ENCODE measurements around the gene DES. TPM values are rescaled to one million over a fixed set of nuclear protein-coding genes. Genes with fewer than 3 reads are reported as not detected.

Gene DES
- total and polyA plus RNA-seq, 2 of the 4 experiments (the other 2 are of a cell fraction) = 4.3 to 4.9 TPM

DNA sequence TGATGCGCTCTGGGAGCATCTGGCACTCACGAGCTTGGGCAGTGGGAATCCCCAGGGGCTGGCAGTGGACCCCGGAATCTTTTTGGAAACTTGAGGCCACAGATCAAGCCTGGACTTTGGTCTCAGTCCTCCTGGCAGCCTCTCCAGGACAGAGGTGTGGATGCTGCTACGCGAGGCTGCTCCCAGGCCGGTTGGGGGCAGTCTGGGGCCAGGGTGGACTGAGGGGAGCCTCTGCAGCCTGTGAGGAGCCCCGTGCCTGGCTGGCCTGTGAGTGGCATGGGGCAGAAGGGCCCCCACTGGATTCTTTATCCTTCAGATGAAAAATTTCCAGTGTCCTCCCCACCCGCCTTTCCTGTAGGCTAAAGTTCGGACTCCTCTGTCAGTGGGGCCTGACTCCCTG lies 12.7 kb upstream of the DES start:
- Histone ChIP-seq H3K56ac (ENCODE audit: extremely low read depth, insufficient read depth, low read length) (no peak overlapping the region), H3K9ac (ENCODE audit: low read depth, low read length) (no peak overlapping the region), H3K23ac (ENCODE audit: low read depth, low read length) (no peak overlapping the region), H3K18ac (ENCODE audit: low read depth, low read length) (no peak overlapping the region; the same call in 1 of the 2 replicates), H3K27ac (ENCODE audit: insufficient read depth, low read length) (no peak overlapping the region), H4K91ac (ENCODE audit: insufficient read depth, low read depth, low read length) (peak overlapping the region; percentile 99), H4K5ac (ENCODE audit: low read depth, low read length) (no peak overlapping the region), H2BK120ac (ENCODE audit: low read depth, low read length) (peak overlapping the region; percentile 98), H3K4ac (ENCODE audit: low read depth, low read length) (peak overlapping the region; percentile 82), H3K14ac (replicated peaks; ENCODE audit: low read depth, low read length) (0 out of 2 replicates have a peak overlapping the region, but pooled peaks have one; percentile 72), H2AK9ac (replicated peaks; ENCODE audit: low read depth, low read length, poor library complexity) (peak overlapping the region; percentile 30), H3K4me1 (ENCODE audit: control insufficient read depth, insufficient read depth, low read length) (peaks cover 21% of the 10 kb centered on the region), H3K4me3 (ENCODE audit: insufficient read depth, low read depth, low read length) (no peak overlapping the region), H3K79me1 (ENCODE audit: low read depth in 1 of 2, low read length in 2 of 2) (no peaks in the 10 kb centered on the region), H3K9me1 (ENCODE audit: insufficient read depth, low read length) (peaks cover 24% of the 10 kb centered on the region), H3K27me3 (ENCODE audit: control insufficient read depth, insufficient read depth, low read length) (no peaks in the 10 kb centered on the region; the same call in 1 of the 2 replicates), H4K8ac (ENCODE audit: low read depth in 2 of 2, low read length in 2 of 2) (peak overlapping the region in 1 of 2 experiments; percentile 96; a peak in 2 of 4 replicates), H2BK15ac (ENCODE audit: low read depth, low read length) (0 out of 3 replicates have a peak overlapping the region, but pooled peaks have one; percentile 96), H3K36me3 (ENCODE audit: control insufficient read depth, insufficient read depth, low read length) (no peaks in the 10 kb centered on the region), H2BK5ac (ENCODE audit: low read depth, low read length, poor library complexity, severe bottlenecking) (no peak overlapping the region), H2AK5ac (ENCODE audit: low read depth, low read length) (peak overlapping the region; percentile 99; the same call in 1 of the 2 replicates), H2BK20ac (ENCODE audit: low read depth, low read length) (peak overlapping the region; percentile 99), H4K20me1 (ENCODE audit: insufficient read depth, low read length) (no peaks in the 10 kb centered on the region), H3K9me3 (ENCODE audit: control insufficient read depth, insufficient read depth, low read length) (no peaks in the 10 kb centered on the region), H2AFZ (replicated peaks; ENCODE audit: low read length, poor library complexity) (peak overlapping the region; percentile 77), H3K4me2 (ENCODE audit: low read depth, low read length) (no peak overlapping the region)
- WGBS, 2 experiments (ENCODE audit: extremely low coverage in 2 of 2, insufficient read length in 1 of 2) = 90% methylated on average over 3 of the region's 9 CpGs; no CpG with 5 or more reads in 1 of the 2 experiments
- in situ Hi-C loops (cut with MboI; ENCODE audit: low sequenced_read_pairs) (loop anchor here (5.0 kb wide), 1 partner anchor 57 kb away; no protein-coding TSS in a partner anchor), intact Hi-C loops (cut with micrococcal nuclease) (no loop called here), dilution Hi-C loops (cut with HindIII; ENCODE audit: low sequenced_read_pairs, unreplicated experiment) (no loop called here)
- TF ChIP-seq RAD21 (IDR thresholded peaks at IDR 0.05; ENCODE audit: low read length) (no peak), MAZ (IDR thresholded peaks at IDR 0.05; ENCODE audit: borderline replicate concordance, low read depth, low read length) (no peak)
- TF ChIP-seq, protein P1, sequence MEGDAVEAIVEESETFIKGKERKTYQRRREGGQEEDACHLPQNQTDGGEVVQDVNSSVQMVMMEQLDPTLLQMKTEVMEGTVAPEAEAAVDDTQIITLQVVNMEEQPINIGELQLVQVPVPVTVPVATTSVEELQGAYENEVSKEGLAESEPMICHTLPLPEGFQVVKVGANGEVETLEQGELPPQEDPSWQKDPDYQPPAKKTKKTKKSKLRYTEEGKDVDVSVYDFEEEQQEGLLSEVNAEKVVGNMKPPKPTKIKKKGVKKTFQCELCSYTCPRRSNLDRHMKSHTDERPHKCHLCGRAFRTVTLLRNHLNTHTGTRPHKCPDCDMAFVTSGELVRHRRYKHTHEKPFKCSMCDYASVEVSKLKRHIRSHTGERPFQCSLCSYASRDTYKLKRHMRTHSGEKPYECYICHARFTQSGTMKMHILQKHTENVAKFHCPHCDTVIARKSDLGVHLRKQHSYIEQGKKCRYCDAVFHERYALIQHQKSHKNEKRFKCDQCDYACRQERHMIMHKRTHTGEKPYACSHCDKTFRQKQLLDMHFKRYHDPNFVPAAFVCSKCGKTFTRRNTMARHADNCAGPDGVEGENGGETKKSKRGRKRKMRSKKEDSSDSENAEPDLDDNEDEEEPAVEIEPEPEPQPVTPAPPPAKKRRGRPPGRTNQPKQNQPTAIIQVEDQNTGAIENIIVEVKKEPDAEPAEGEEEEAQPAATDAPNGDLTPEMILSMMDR (conservative IDR thresholded peaks at IDR 0.05; ENCODE audit: low read depth, low read length) = 0 out of 2 replicates have a peak, but pooled peaks have one; percentile 12
- DNase-seq = no peak
- ATAC-seq (ENCODE audit: low read depth) = no peak
- ChIA-PET CTCF (interaction anchor here (1.0 to 1.1 kb wide), 2 partner anchors 18 to 90 kb away, joined by 3 read pairs; partner anchors contain the start of gene DNPEP), POLR2A (ENCODE audit: unreplicated experiment) (no interaction called here)
- no TSS peak for BruUV-seq (replicated peaks)
